WI38 (cell line): ENCODE results near the gene EMC6.

Experiments
- H3K4me3 ChIP-seq: 2 replicates; pipeline ENCODE4 v1.5.1; 2011; ENCODE audit warnings: low read depth, mild to moderate bottlenecking, control low read depth, low read length
- TF ChIP-seq, protein P1 (sequence below): IDR thresholded peaks from 2 replicates; pipeline ENCODE4 v1.5.1; 2012; ENCODE audit warnings: low read depth, mild to moderate bottlenecking, control low read depth, low read length

EMC6 gene

DNA sequence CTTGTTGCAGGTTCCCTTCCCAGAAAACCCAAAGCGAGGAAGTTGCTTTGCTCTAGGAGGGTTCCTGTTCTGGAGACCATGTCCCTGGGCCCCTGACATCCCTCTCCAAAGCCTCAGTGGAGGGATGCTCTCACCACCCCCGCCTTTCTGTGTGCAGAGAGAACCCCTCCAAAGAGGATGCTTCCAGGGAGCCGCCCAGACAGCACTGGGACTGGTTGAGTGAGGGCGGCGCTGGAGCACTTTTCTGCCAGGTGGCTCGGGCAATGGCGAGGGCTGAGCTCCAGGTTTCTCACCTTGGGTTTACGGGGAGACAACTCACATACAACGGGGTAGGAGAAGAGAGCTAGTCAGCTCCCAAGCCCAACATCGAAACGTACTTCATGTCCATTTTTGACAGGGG lies 7.3 kb downstream of the EMC6 start:
- no peak overlapping the region for H3K4me3 ChIP-seq
- TF ChIP-seq, protein P1, sequence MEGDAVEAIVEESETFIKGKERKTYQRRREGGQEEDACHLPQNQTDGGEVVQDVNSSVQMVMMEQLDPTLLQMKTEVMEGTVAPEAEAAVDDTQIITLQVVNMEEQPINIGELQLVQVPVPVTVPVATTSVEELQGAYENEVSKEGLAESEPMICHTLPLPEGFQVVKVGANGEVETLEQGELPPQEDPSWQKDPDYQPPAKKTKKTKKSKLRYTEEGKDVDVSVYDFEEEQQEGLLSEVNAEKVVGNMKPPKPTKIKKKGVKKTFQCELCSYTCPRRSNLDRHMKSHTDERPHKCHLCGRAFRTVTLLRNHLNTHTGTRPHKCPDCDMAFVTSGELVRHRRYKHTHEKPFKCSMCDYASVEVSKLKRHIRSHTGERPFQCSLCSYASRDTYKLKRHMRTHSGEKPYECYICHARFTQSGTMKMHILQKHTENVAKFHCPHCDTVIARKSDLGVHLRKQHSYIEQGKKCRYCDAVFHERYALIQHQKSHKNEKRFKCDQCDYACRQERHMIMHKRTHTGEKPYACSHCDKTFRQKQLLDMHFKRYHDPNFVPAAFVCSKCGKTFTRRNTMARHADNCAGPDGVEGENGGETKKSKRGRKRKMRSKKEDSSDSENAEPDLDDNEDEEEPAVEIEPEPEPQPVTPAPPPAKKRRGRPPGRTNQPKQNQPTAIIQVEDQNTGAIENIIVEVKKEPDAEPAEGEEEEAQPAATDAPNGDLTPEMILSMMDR = no peak

DNA sequence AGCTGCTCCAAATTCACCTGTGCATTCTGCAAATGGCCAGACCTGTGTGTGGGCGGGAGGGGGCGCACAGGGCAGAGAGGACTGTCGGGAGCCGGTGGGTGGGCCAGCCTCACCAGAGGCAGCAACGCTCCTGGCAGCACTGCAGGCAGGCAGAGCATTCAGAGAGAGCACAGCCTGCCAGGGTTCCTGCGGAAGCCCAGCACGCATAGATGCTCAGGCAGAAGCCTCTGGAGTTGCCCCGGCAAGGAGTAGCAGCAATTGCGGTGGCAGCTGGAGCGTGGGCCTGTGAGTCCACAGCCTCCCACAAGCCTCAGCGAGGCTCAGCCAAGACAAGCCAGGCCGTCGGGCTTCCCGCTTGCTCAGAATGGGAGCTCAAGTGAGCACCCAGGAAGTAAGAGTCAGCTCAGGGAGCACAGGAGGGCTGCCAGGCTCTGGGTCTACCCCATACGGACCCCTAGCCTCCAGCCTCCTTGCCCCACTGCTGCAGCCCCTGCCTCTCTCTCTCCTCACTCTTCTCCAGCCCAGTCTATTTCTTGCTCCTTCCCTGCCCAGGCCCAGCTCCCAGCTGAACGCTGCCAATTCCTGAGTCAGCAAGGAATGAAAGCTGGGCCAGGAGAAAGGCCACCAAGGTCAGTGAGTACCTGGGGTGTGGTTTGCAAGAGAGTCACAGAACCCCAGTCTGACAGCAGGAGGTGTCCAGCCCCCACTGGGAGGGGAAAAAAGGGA lies 9.6 kb downstream of the EMC6 start:
- H3K4me3 ChIP-seq = no peak overlapping the region
- TF ChIP-seq, protein P1 = no peak

- TF ChIP-seq, protein P1 = no peak
These were observed 10.4 kb downstream of the EMC6 start for GRCh38 chr17:3678821-3679530.

GRCh38 chr17:3679531-3680126 lies 11.0 kb downstream of the EMC6 start:
- TF ChIP-seq, protein P1 = no peak
- H3K4me3 ChIP-seq = no peak overlapping the region

More at GRCh38 chr17:3678821-3679530, 10.4 kb downstream of the EMC6 start:
- no peak overlapping the region for H3K4me3 ChIP-seq

- TF ChIP-seq, protein P1 = no peak
- H3K4me3 ChIP-seq = no peak overlapping the region
These were observed 12.4 kb downstream of the EMC6 start for GRCh38 chr17:3681057-3681456.

GRCh38 chr17:3681565-3681964 lies 13.0 kb downstream of the EMC6 start:
- TF ChIP-seq, protein P1 = no peak

GRCh38 chr17:3682033-3682432 lies 13.4 kb downstream of the EMC6 start:
- TF ChIP-seq, protein P1 = no peak
- H3K4me3 ChIP-seq = no peak overlapping the region

More at GRCh38 chr17:3681565-3681964, 13.0 kb downstream of the EMC6 start:
- H3K4me3 ChIP-seq = no peak overlapping the region
